Common myeloid progenitor, CD34-positive (primary cell): Measurements from ENCODE around the gene EXOC3.
"Not testable (repeated sequence)": the region's sequence is repeated elsewhere in the genome, so short reads cannot be mapped to it uniquely, and the experiment has no call there.

Source experiments
- CTCF ChIA-PET: fragments of 350-600 bp; sonication (Branson Sonifier 250); formaldehyde crosslinking; loops from one replicate; lab custom pipeline; 2021; ENCODE audit warnings: antibody characterized with exemption; lab: Charles Lee
- POLR2A ChIA-PET: fragments of 350-600 bp; sonication (Branson Sonifier 250); formaldehyde crosslinking; loops from one replicate; lab custom pipeline; 2021; ENCODE audit warnings: antibody characterized with exemption; lab: Charles Lee
- DNase-seq, 3 donors: peaks; one replicate each; pipeline versions ENCODE4 v3.0.0 to v3.0.0-alpha.2; 2013
- H3K27ac ChIP-seq, 2 experiments: 1 replicate in 1 of 2; 2 replicates in 1 of 2; pipeline ENCODE4 v1.7.0; 2013; ENCODE audit warnings: inconsistent platforms in 2 of 2, low read length in 2 of 2, mild to moderate bottlenecking in 2 of 2, low read depth in 1 of 2, moderate library complexity in 1 of 2; ENCODE audit not compliant: severe bottlenecking in 2 of 2, insufficient read depth in 1 of 2, poor library complexity in 1 of 2
- H3K27me3 ChIP-seq, 5 experiments: replicated peaks in 2 of 5; 1 replicate in 3 of 5; 2 replicates in 2 of 5; pipeline versions ENCODE4 v1.6.1 to v1.7.0; 2013; ENCODE audit warnings: low read length in 4 of 5, mild to moderate bottlenecking in 2 of 5, moderate library complexity in 2 of 5, inconsistent platforms in 1 of 5; ENCODE audit not compliant: insufficient read depth in 5 of 5, control insufficient read depth in 4 of 5
- H3K36me3 ChIP-seq, 4 experiments: 1 replicate in 2 of 4; 2 replicates in 2 of 4; pipeline versions ENCODE4 v1.6.1 to v1.7.0; 2013; ENCODE audit warnings: low read length in 3 of 4, control low read depth in 1 of 4, mild to moderate bottlenecking in 1 of 4; ENCODE audit not compliant: control insufficient read depth in 4 of 4, insufficient read depth in 4 of 4
- H3K4me1 ChIP-seq, 4 experiments: 1 replicate in 3 of 4; 2 replicates in 1 of 4; pipeline versions ENCODE4 v1.6.1 to v1.7.1; 2013; ENCODE audit warnings: low read length in 3 of 4, mild to moderate bottlenecking in 3 of 4, control low read depth in 1 of 4, inconsistent platforms in 1 of 4, moderate library complexity in 1 of 4; ENCODE audit not compliant: control insufficient read depth in 4 of 4, insufficient read depth in 4 of 4; ENCODE audit errors: control extremely low read depth in 1 of 4
- H3K4me3 ChIP-seq, 7 experiments: 1 replicate in 4 of 7; 2 replicates in 3 of 7; pipeline versions ENCODE4 v1.5.1 to v1.7.0; 2013; ENCODE audit warnings: mild to moderate bottlenecking in 7 of 7, low read length in 6 of 7, moderate library complexity in 6 of 7, inconsistent platforms in 2 of 7, low read depth in 2 of 7, control low read depth in 1 of 7; ENCODE audit not compliant: insufficient read depth in 4 of 7, control insufficient read depth in 1 of 7; ENCODE audit errors: extremely low read depth in 1 of 7
- H3K9me3 ChIP-seq, 5 experiments: 1 replicate in 4 of 5; 2 replicates in 1 of 5; pipeline versions ENCODE4 v1.6.1 to v1.7.1; 2013; ENCODE audit warnings: low read length in 4 of 5, mild to moderate bottlenecking in 2 of 5, inconsistent platforms in 1 of 5, low read depth in 1 of 5, moderate library complexity in 1 of 5; ENCODE audit not compliant: control insufficient read depth in 4 of 5, insufficient read depth in 2 of 5; ENCODE audit errors: control extremely low read depth in 1 of 5
- WGBS: methylation state at CpG from one replicate; pipeline ENCODE4 v1.1.5; 2013; ENCODE audit not compliant: insufficient coverage; 5-methylcytosine and 5-hydroxymethylcytosine counted together

Gene EXOC3

GRCh38 chr5:398141-398474, 44.9 kb upstream of the EXOC3 start:
- 97% methylated on average over 15 of the region's 15 CpGs for WGBS
- H3K27ac ChIP-seq, DNase-seq, POLR2A ChIA-PET, H3K27me3 ChIP-seq, H3K4me3 ChIP-seq, H3K9me3 ChIP-seq: not testable (repeated sequence)
- H3K36me3 ChIP-seq, result peaks cover 0 to 29% (median 0%) of the 10 kb centered on the region in 4 experiments
- CTCF ChIA-PET, result interaction anchor here (1.0 kb wide), 1 partner anchor 48 kb away, joined by 4 read pairs; no protein-coding TSS in a partner anchor
- peaks cover 0 to 67% (median 33%) of the 10 kb centered on the region in 4 experiments for H3K4me1 ChIP-seq

GRCh38 chr5:398475-399295, 44.3 kb upstream of the EXOC3 start:
- Histone ChIP-seq H3K36me3 (peaks cover 0 to 29% (median 0%) of the 10 kb centered on the region in 4 experiments), H3K4me1 (peaks cover 0 to 63% (median 31%) of the 10 kb centered on the region in 4 experiments), H3K4me3 (peak overlapping the region in 1 of 7 experiments; percentile 13), H3K9me3 (no peaks in the 10 kb centered on the region), H3K27ac (no peak overlapping the region), H3K27me3 (no peaks in the 10 kb centered on the region)
- WGBS, result 97% methylated on average over 24 of the region's 35 CpGs
- peak in 2 of 3 donors; percentile 67 to 78 for DNase-seq
- ChIA-PET CTCF (interaction anchor here (1.0 kb wide), 1 partner anchor 49 kb away, joined by 4 read pairs; no protein-coding TSS in a partner anchor), POLR2A (no interaction called here)

GRCh38 chr5:399296-400281, 43.4 kb upstream of the EXOC3 start:
- POLR2A ChIA-PET, result interaction anchor here (0.5 kb wide), 1 partner anchor 295 kb away, joined by 3 read pairs; no protein-coding TSS in a partner anchor
- peaks cover 0 to 35% (median 0%) of the 10 kb centered on the region in 4 experiments for H3K36me3 ChIP-seq
- 43% methylated on average over 35 of the region's 45 CpGs for WGBS
- H3K4me3 ChIP-seq, result peak overlapping the region in 4 of 7 experiments; percentile 14 to 45 (median 26)
- H3K27ac ChIP-seq, result peak overlapping the region; percentile 46 to 78
- peak; percentile 96 to 97 (median 96) for DNase-seq
- CTCF ChIA-PET, result no interaction called here
- peaks cover 0 to 56% (median 25%) of the 10 kb centered on the region in 4 experiments for H3K4me1 ChIP-seq
- no peaks in the 10 kb centered on the region for H3K9me3 ChIP-seq
- H3K27me3 ChIP-seq, result no peaks in the 10 kb centered on the region

- DNase-seq, result peak; percentile 31 to 71 (median 66)
- peak overlapping the region in 3 of 7 experiments; percentile 14 to 45 (median 22) for H3K4me3 ChIP-seq
- H3K27me3 ChIP-seq, result peaks cover 0 to 1% (median 0%) of the 10 kb centered on the region in 5 experiments
- H3K9me3 ChIP-seq, result no peaks in the 10 kb centered on the region
- CTCF ChIA-PET, result interaction anchor here (1.9 kb wide), 1 partner anchor 25 kb away, joined by 4 read pairs; no protein-coding TSS in a partner anchor
- H3K36me3 ChIP-seq, result peaks cover 0 to 39% (median 0%) of the 10 kb centered on the region in 4 experiments
- 64% methylated on average over 20 of the region's 26 CpGs for WGBS
- POLR2A ChIA-PET, result interaction anchor here (0.5 kb wide), 1 partner anchor 296 kb away, joined by 3 read pairs; no protein-coding TSS in a partner anchor
- H3K27ac ChIP-seq, result peak overlapping the region; percentile 46 to 78
- H3K4me1 ChIP-seq, result peaks cover 0 to 47% (median 23%) of the 10 kb centered on the region in 4 experiments
Measured at GRCh38 chr5:400282-401145, 42.5 kb upstream of the EXOC3 start.

GRCh38 chr5:401146-402034, 41.6 kb upstream of the EXOC3 start:
- no peak for DNase-seq
- POLR2A ChIA-PET, result no interaction called here

More at GRCh38 chr5:401146-402034, 41.6 kb upstream of the EXOC3 start:
- Histone ChIP-seq H3K27me3 (peaks cover 0 to 5% (median 0%) of the 10 kb centered on the region in 5 experiments), H3K4me1 (peaks cover 0 to 47% (median 23%) of the 10 kb centered on the region in 4 experiments), H3K27ac (no peak overlapping the region), H3K9me3 (no peaks in the 10 kb centered on the region), H3K36me3 (peaks cover 0 to 38% (median 0%) of the 10 kb centered on the region in 4 experiments), H3K4me3 (no peak overlapping the region)
- CTCF ChIA-PET, result interaction anchor here (1.5 to 2.6 kb wide), 3 partner anchors 10 to 31 kb away, joined by 3 to 7 read pairs (median 4); no protein-coding TSS in a partner anchor
- WGBS, result 99% methylated on average over 19 of the region's 24 CpGs
